Measurements from ENCODE around the gene HACD4. TPM values are rescaled to one million over a fixed set of nuclear protein-coding genes. Genes with fewer than 3 reads are reported as not detected.

The HACD4 gene
- total RNA-seq, 1 donor from 2014 or later: 1.1 TPM

DNA sequence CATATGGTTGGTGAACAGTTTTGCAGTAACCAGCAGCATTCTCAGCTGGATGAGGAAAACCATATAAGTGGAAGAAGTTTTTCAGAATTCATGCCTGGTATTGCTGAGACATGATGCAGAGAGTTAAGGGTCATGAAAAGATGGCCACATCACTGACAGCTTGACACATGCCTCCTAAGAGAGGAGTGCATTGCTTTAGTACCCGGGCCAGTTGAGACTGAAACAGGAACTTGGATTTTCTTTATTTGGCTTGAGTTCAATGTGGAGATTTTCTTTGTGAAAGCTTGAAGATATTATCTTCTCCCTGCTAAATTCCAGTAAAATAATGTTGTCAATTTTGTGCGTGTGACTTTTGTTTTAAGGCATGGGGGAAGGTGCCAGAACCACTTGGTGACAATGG is 35.8 kb downstream of the HACD4 start:
- no peak overlapping the region for H3K4me3 Mint-ChIP-seq
- no peak overlapping the region for H2AFZ ChIP-seq (replicated peaks)
- H3K9me3 ChIP-seq (ENCODE audit: low read depth): no peaks in the 10 kb centered on the region
- no peaks in the 10 kb centered on the region for H3K36me3 ChIP-seq
- H3K4me1 Mint-ChIP-seq: no peaks in the 10 kb centered on the region
- H3K9ac ChIP-seq: no peak overlapping the region
- no peaks in the 10 kb centered on the region for H4K20me1 ChIP-seq (ENCODE audit: low read depth)
- no peaks in the 10 kb centered on the region for H3K79me2 ChIP-seq (ENCODE audit: low read depth)
- H3K27ac ChIP-seq: no peak overlapping the region
- H3K27me3 ChIP-seq: no peaks in the 10 kb centered on the region
- no peak for DNase-seq (ENCODE audit: low spot score)
- no peak overlapping the region for H3K4me2 ChIP-seq
- peaks cover 29% of the 10 kb centered on the region for H3K36me3 Mint-ChIP-seq
- peaks cover 6% of the 10 kb centered on the region for H3K9me3 Mint-ChIP-seq
- no peak overlapping the region for H3K4me3 ChIP-seq
- TF ChIP-seq EZH2phosphoT487 (IDR thresholded peaks at IDR 0.05) (no peak), EZH2 (IDR thresholded peaks at IDR 0.05) (no peak)
- TF ChIP-seq, protein P1, sequence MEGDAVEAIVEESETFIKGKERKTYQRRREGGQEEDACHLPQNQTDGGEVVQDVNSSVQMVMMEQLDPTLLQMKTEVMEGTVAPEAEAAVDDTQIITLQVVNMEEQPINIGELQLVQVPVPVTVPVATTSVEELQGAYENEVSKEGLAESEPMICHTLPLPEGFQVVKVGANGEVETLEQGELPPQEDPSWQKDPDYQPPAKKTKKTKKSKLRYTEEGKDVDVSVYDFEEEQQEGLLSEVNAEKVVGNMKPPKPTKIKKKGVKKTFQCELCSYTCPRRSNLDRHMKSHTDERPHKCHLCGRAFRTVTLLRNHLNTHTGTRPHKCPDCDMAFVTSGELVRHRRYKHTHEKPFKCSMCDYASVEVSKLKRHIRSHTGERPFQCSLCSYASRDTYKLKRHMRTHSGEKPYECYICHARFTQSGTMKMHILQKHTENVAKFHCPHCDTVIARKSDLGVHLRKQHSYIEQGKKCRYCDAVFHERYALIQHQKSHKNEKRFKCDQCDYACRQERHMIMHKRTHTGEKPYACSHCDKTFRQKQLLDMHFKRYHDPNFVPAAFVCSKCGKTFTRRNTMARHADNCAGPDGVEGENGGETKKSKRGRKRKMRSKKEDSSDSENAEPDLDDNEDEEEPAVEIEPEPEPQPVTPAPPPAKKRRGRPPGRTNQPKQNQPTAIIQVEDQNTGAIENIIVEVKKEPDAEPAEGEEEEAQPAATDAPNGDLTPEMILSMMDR (IDR thresholded peaks at IDR 0.05): no peak
- peaks cover 2% of the 10 kb centered on the region for H3K27me3 Mint-ChIP-seq (ENCODE audit: insufficient read depth, low read depth)
- H3K27ac Mint-ChIP-seq: no peak overlapping the region
- no peaks in the 10 kb centered on the region for H3F3A ChIP-seq (ENCODE audit: low read depth)
- H3K4me1 ChIP-seq: no peaks in the 10 kb centered on the region

DNA sequence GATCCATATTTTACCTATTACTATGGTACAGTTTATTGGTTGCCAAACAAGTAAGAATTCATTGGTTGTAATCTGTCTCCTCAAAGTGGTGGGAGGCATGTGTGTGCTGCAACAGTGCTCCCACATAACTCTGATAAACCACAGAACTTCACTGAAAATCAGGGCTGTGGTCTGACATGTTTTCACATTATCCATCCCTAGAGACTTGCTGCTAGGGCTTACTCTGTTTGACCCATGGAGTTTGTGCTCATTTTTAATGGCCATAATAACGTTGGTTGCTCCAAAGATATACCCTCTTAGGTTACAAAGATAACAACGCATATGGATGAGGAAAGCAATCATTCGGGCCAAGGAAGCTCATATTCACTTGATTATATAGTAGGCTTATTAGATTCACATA is 37.0 kb downstream of the HACD4 start:
- Histone ChIP-seq H3F3A (ENCODE audit: low read depth) (no peaks in the 10 kb centered on the region), H3K27me3 (no peaks in the 10 kb centered on the region), H3K27ac (no peak overlapping the region), H3K4me2 (no peak overlapping the region), H3K36me3 (no peaks in the 10 kb centered on the region), H3K79me2 (ENCODE audit: low read depth) (no peaks in the 10 kb centered on the region), H3K9me3 (ENCODE audit: low read depth) (no peaks in the 10 kb centered on the region), H3K4me1 (no peaks in the 10 kb centered on the region), H2AFZ (replicated peaks) (no peak overlapping the region), H3K9ac (no peak overlapping the region), H4K20me1 (ENCODE audit: low read depth) (no peaks in the 10 kb centered on the region), H3K4me3 (no peak overlapping the region)
- peaks cover under 1% of the 10 kb centered on the region for H3K9me3 Mint-ChIP-seq
- peaks cover 4% of the 10 kb centered on the region for H3K27me3 Mint-ChIP-seq (ENCODE audit: insufficient read depth, low read depth)
- DNase-seq (ENCODE audit: low spot score): no peak
- H3K4me1 Mint-ChIP-seq: peaks cover 2% of the 10 kb centered on the region
- TF ChIP-seq, protein P1 (IDR thresholded peaks at IDR 0.05): no peak
- TF ChIP-seq EZH2phosphoT487 (IDR thresholded peaks at IDR 0.05) (no peak), EZH2 (IDR thresholded peaks at IDR 0.05) (no peak)
- peaks cover 32% of the 10 kb centered on the region for H3K36me3 Mint-ChIP-seq
- H3K4me3 Mint-ChIP-seq: no peak overlapping the region
- H3K27ac Mint-ChIP-seq: no peak overlapping the region

DNA sequence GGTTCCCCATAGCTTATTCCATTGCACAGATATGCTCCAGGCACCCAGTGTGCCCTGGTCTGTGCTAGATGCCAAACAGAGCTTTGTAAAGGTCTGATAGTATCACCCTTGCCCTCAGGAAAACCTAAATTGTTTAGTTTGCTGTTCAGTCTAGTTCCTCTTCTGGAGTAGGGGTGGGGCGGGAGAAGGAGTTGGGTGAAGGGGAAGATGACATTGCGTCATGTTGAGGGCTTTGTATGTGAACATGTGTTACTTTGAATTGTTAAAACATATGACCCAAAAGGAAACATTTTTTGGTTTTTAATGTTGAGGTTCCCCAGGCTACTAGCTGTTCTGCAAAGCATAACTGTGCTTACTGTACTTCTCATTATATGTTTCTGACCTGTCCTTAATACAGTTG is 40.6 kb downstream of the HACD4 start:
- no peaks in the 10 kb centered on the region for H3K27me3 ChIP-seq
- TF ChIP-seq, protein P1 (IDR thresholded peaks at IDR 0.05): no peak
- TF ChIP-seq EZH2 (IDR thresholded peaks at IDR 0.05): no peak
- no peak for TF ChIP-seq EZH2phosphoT487 (IDR thresholded peaks at IDR 0.05)
- H3F3A ChIP-seq (ENCODE audit: low read depth): no peaks in the 10 kb centered on the region
- H4K20me1 ChIP-seq (ENCODE audit: low read depth): no peaks in the 10 kb centered on the region
- Mint-ChIP-seq H3K9me3 (no peaks in the 10 kb centered on the region), H3K36me3 (peaks cover 37% of the 10 kb centered on the region), H3K4me1 (peaks cover 11% of the 10 kb centered on the region), H3K27ac (no peak overlapping the region), H3K4me3 (no peak overlapping the region), H3K27me3 (ENCODE audit: insufficient read depth, low read depth) (peaks cover 4% of the 10 kb centered on the region)
- H3K36me3 ChIP-seq: no peaks in the 10 kb centered on the region
- no peak overlapping the region for H3K4me2 ChIP-seq
- H2AFZ ChIP-seq (replicated peaks): no peak overlapping the region
- H3K9me3 ChIP-seq (ENCODE audit: low read depth): no peaks in the 10 kb centered on the region
- no peaks in the 10 kb centered on the region for H3K79me2 ChIP-seq (ENCODE audit: low read depth)
- no peak overlapping the region for H3K9ac ChIP-seq
- peaks cover 6% of the 10 kb centered on the region for H3K4me1 ChIP-seq
- no peak overlapping the region for H3K4me3 ChIP-seq
- no peak for DNase-seq (ENCODE audit: low spot score)
- H3K27ac ChIP-seq: no peak overlapping the region
